ENCODE results near the gene KRT8. TPM values are rescaled to one million over a fixed set of nuclear protein-coding genes. Genes with fewer than 3 reads are reported as not detected.

The KRT8 gene
- total RNA-seq, 1 donor from 2014 or later = 15.7 TPM

DNA sequence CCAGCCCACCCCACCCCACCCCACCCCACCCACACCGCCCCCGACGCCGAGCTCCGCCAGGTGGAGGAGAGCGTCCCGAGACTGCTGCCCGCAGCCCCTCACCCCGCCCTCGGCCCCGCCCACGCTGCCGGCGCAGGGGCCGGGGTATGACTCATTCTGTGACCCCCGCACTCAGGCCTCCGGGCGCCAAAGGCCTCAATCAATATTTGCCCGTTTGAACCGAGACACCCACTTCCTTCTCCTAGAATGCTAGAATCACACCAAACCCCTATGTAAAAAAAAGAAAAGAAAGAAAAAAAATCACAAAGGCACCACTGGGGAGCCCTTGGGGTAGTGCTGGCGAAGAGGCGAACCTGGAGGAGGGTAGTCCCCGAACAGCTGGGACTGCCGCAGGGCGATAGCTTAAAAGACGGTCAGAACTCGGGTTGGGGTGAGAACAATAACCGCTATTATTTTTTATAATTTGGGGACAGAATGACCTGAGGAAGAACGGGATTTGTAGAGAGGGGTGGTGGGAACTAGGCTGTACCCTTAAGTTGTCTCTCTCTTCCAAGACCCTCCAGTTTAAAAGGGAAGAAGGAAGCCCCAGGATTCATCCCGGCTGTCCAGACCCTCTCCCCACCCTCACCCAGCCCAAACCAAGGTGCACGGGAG is 894 bp downstream of the KRT8 start:
- no peaks in the 10 kb centered on the region for H3K9me3 Mint-ChIP-seq (ENCODE audit: low read depth)
- H3K4me3 Mint-ChIP-seq (ENCODE audit: unreplicated experiment) = peak overlapping the region; percentile 56
- TF ChIP-seq, protein P1, sequence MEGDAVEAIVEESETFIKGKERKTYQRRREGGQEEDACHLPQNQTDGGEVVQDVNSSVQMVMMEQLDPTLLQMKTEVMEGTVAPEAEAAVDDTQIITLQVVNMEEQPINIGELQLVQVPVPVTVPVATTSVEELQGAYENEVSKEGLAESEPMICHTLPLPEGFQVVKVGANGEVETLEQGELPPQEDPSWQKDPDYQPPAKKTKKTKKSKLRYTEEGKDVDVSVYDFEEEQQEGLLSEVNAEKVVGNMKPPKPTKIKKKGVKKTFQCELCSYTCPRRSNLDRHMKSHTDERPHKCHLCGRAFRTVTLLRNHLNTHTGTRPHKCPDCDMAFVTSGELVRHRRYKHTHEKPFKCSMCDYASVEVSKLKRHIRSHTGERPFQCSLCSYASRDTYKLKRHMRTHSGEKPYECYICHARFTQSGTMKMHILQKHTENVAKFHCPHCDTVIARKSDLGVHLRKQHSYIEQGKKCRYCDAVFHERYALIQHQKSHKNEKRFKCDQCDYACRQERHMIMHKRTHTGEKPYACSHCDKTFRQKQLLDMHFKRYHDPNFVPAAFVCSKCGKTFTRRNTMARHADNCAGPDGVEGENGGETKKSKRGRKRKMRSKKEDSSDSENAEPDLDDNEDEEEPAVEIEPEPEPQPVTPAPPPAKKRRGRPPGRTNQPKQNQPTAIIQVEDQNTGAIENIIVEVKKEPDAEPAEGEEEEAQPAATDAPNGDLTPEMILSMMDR (IDR thresholded peaks at IDR 0.05) = no peak
- H3K27ac Mint-ChIP-seq (ENCODE audit: unreplicated experiment) = peak overlapping the region; percentile 88
- H3K4me1 Mint-ChIP-seq (ENCODE audit: low read depth) = peaks cover 15% of the 10 kb centered on the region
- no peak for DNase-seq (ENCODE audit: low spot score)
- H3K27me3 Mint-ChIP-seq (ENCODE audit: low read depth) = no peaks in the 10 kb centered on the region
- peaks cover 1% of the 10 kb centered on the region for H3K36me3 Mint-ChIP-seq (ENCODE audit: low read depth)

DNA sequence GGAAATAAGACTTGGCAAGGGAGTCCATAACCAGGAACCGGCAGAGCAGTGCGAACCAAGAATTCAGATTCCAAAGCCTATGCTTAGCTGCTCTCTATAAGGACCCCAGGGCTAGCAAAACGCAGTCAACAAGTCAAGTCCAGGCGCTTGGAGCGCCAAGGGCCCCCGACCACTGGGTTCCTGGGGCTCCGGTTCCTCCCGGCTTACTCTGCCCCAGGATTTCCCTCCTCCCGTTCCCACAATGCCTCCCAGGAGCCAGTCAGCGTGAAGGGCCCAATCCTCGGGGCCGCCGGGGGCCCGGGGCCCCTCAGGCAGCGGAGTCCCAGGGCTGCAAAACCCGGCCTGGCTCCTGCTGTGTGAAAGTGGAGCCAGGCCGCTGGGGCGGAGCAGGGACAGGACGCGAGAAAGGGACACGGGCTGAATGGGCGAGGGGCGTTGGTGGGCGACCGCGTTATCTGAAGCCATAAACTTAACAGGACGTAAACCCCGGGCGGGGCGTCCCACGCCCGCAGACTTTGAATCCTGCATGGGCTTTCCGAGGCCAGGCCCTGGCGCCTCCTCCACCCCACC is 1.5 kb downstream of the KRT8 start:
- H3K27me3 Mint-ChIP-seq (ENCODE audit: low read depth) = no peaks in the 10 kb centered on the region
- H3K27ac Mint-ChIP-seq (ENCODE audit: unreplicated experiment) = no peak overlapping the region
- no peak for DNase-seq (ENCODE audit: low spot score)
- peak overlapping the region; percentile 48 for H3K4me3 Mint-ChIP-seq (ENCODE audit: unreplicated experiment)
- no peaks in the 10 kb centered on the region for H3K9me3 Mint-ChIP-seq (ENCODE audit: low read depth)
- peaks cover 1% of the 10 kb centered on the region for H3K36me3 Mint-ChIP-seq (ENCODE audit: low read depth)
- TF ChIP-seq, protein P1 (IDR thresholded peaks at IDR 0.05) = no peak
- H3K4me1 Mint-ChIP-seq (ENCODE audit: low read depth) = peaks cover 15% of the 10 kb centered on the region

- no peak overlapping the region for H3K27ac Mint-ChIP-seq (ENCODE audit: unreplicated experiment)
- no peak overlapping the region for H3K4me3 Mint-ChIP-seq (ENCODE audit: unreplicated experiment)
These were observed 2.9 kb downstream of the KRT8 start for GRCh38 chr12:52901715-52902541.

GRCh38 chr12:52900896-52901714 is 3.8 kb downstream of the KRT8 start:
- DNase-seq (ENCODE audit: low spot score) = no peak
- no peaks in the 10 kb centered on the region for H3K27me3 Mint-ChIP-seq (ENCODE audit: low read depth)
- peaks cover 1% of the 10 kb centered on the region for H3K36me3 Mint-ChIP-seq (ENCODE audit: low read depth)
- TF ChIP-seq, protein P1 (IDR thresholded peaks at IDR 0.05) = no peak
- no peak overlapping the region for H3K4me3 Mint-ChIP-seq (ENCODE audit: unreplicated experiment)
- H3K9me3 Mint-ChIP-seq (ENCODE audit: low read depth) = no peaks in the 10 kb centered on the region
- H3K27ac Mint-ChIP-seq (ENCODE audit: unreplicated experiment) = no peak overlapping the region
- H3K4me1 Mint-ChIP-seq (ENCODE audit: low read depth) = peaks cover 16% of the 10 kb centered on the region

More at GRCh38 chr12:52901715-52902541, 2.9 kb downstream of the KRT8 start:
- Mint-ChIP-seq H3K36me3 (ENCODE audit: low read depth) (peaks cover 1% of the 10 kb centered on the region), H3K27me3 (ENCODE audit: low read depth) (no peaks in the 10 kb centered on the region), H3K4me1 (ENCODE audit: low read depth) (peaks cover 12% of the 10 kb centered on the region), H3K9me3 (ENCODE audit: low read depth) (no peaks in the 10 kb centered on the region)
- DNase-seq (ENCODE audit: low spot score) = no peak
- TF ChIP-seq, protein P1 (IDR thresholded peaks at IDR 0.05) = no peak

All from chondrocyte (in vitro differentiated cells).